ENCODE results near the gene ZNF148.

- TF ChIP-seq CTCF (IDR thresholded peaks at IDR 0.05; ENCODE audit: insufficient read depth, low read length): no peak
- no peak for TF ChIP-seq POLR2AphosphoS5 (IDR thresholded peaks at IDR 0.05; ENCODE audit: low read depth)
- TF ChIP-seq SPI1 (IDR thresholded peaks at IDR 0.05; ENCODE audit: borderline replicate concordance, low read depth): no peak
- no peak for TF ChIP-seq GABPA (IDR thresholded peaks at IDR 0.05; ENCODE audit: low read depth)
- TF ChIP-seq REST (IDR thresholded peaks at IDR 0.05; ENCODE audit: insufficient replicate concordance, low read depth): no peak
Measured at GRCh38 chr3:125238759-125239158, 136.4 kb downstream of the ZNF148 start.
